Measurements from ENCODE around the gene KCNQ2. TPM values are rescaled to one million over a fixed set of nuclear protein-coding genes. Genes with fewer than 3 reads are reported as not detected.

Gene KCNQ2
- total and polyA plus RNA-seq, 2 experiments from 2014 or later = 68.5 to 92.4 TPM

- Mint-ChIP-seq H3K4me3 (peak overlapping the region; percentile 76), H3K9me3 (no peaks in the 10 kb centered on the region), H3K27ac (no peak overlapping the region), H3K27me3 (ENCODE audit: insufficient read depth, low read depth, poor library complexity) (peaks cover 20% of the 10 kb centered on the region), H3K4me1 (peaks cover 27% of the 10 kb centered on the region), H3K36me3 (ENCODE audit: low read depth) (no peaks in the 10 kb centered on the region)
- H3K4me2 ChIP-seq = peak overlapping the region; percentile 94
- peaks cover 57% of the 10 kb centered on the region for H3K79me2 ChIP-seq (replicated peaks; ENCODE audit: insufficient read depth)
- H2AFZ ChIP-seq = no peak overlapping the region
- H3K27ac ChIP-seq (ENCODE audit: low read depth) = no peak overlapping the region
- no peaks in the 10 kb centered on the region for H3K9me2 ChIP-seq (ENCODE audit: insufficient read depth)
- no peaks in the 10 kb centered on the region for H3F3A ChIP-seq (replicated peaks; ENCODE audit: low read depth)
- no peaks in the 10 kb centered on the region for H3K36me3 ChIP-seq (ENCODE audit: insufficient read depth)
- TF ChIP-seq ZNF462 (CRISPR knock-in tag; IDR thresholded peaks at IDR 0.05) (no peak), REST (IDR thresholded peaks at IDR 0.05; ENCODE audit: unreplicated experiment) (no peak), CREB1 (CRISPR knock-in tag; IDR thresholded peaks at IDR 0.05; ENCODE audit: low read depth) (no peak), EZH2 (IDR thresholded peaks at IDR 0.05; ENCODE audit: low read depth, unreplicated experiment) (no peak), ZNF331 (CRISPR knock-in tag; IDR thresholded peaks at IDR 0.05; ENCODE audit: low read depth) (no peak), POLR2AphosphoS5 (IDR thresholded peaks at IDR 0.05; ENCODE audit: low read depth) (no peak), CTCF (conservative IDR thresholded peaks at IDR 0.05; ENCODE audit: low read depth in 2 of 2) (no peak), ZNF114 (CRISPR knock-in tag; IDR thresholded peaks at IDR 0.05) (no peak)
- no peaks in the 10 kb centered on the region for H3K27me3 ChIP-seq (ENCODE audit: insufficient read depth)
- ATAC-seq (no peak), DNase-seq (ENCODE audit: low spot score) (no peak)
- H3K4me1 ChIP-seq (ENCODE audit: insufficient read depth) = peaks cover 7% of the 10 kb centered on the region; the same call in 1 of the 2 replicates
- H4K20me1 ChIP-seq (replicated peaks; ENCODE audit: insufficient read depth) = peaks cover 4% of the 10 kb centered on the region; the same call in 1 of the 2 replicates
- peak overlapping the region; percentile 83 for H3K4me3 ChIP-seq
Measured at GRCh38 chr20:63470410-63470809, 2.0 kb downstream of the KCNQ2 start.

Measured in GM23338 (cell line).